Endothelial cell of umbilical vein (primary cell): ENCODE results near the gene PLCD3. TPM values are rescaled to one million over a fixed set of nuclear protein-coding genes. Genes with fewer than 3 reads are reported as not detected.

Experiments
- BruUV-seq: library from RNA; stranded (reverse); fragments of 400-500 nt; replicated peaks from 2 replicates; lab custom pipeline; 2021; lab: Mats Ljungman, UMichigan
- CTCF ChIA-PET: fragments of 300-600, 350-600 bp; sonication (Branson Sonifier 250); formaldehyde crosslinking; loops from one replicate; lab custom pipeline; 2021; ENCODE audit warnings: antibody characterized with exemption, inconsistent platforms; lab: Charles Lee
- POLR2A ChIA-PET: fragments of 300-600, 350-600 bp; sonication (Branson Sonifier 250); formaldehyde crosslinking; loops from one replicate; lab custom pipeline; 2021; ENCODE audit warnings: antibody characterized with exemption, inconsistent platforms; lab: Charles Lee
- DNase-seq: peaks from one replicate; pipeline ENCODE4 v3.0.0-alpha.2; 2011; ENCODE audit warnings: low read depth, low spot score
- FAIRE-seq: peaks from 2 replicates; lab custom pipeline; 2011; peaks lifted over from hg19 to GRCh38; lab: Jason Lieb, UNC
- H2AFZ ChIP-seq: 2 replicates; pipeline ENCODE4 v1.6.0; 2012; ENCODE audit warnings: low read depth, low read length, control low read depth, inconsistent platforms
- H3K27ac ChIP-seq: 2 replicates; pipeline ENCODE4 v1.5.1; 2011; ENCODE audit warnings: low read depth, mild to moderate bottlenecking, control low read depth, low read length, moderate library complexity; ENCODE audit not compliant: insufficient read depth
- H3K27me3 ChIP-seq, 2 experiments: 2 replicates each; pipeline versions ENCODE4 v1.6.0 to v1.6.1; 2011; ENCODE audit warnings: low read length in 2 of 2, mixed read lengths in 1 of 2; ENCODE audit not compliant: control insufficient read depth in 2 of 2, insufficient read depth in 2 of 2
- H3K36me3 ChIP-seq, 2 experiments: 2 replicates in 1 of 2; 3 replicates in 1 of 2; pipeline ENCODE4 v1.5.1; 2011; ENCODE audit warnings: low read length in 2 of 2, mild to moderate bottlenecking in 1 of 2, moderate library complexity in 1 of 2; ENCODE audit not compliant: control insufficient read depth in 2 of 2, insufficient read depth in 2 of 2; ENCODE audit errors: extremely low read depth in 1 of 2
- H3K4me1 ChIP-seq: 3 replicates; pipeline ENCODE4 v1.5.1; 2011; ENCODE audit warnings: mild to moderate bottlenecking, low read length; ENCODE audit not compliant: control insufficient read depth, insufficient read depth; ENCODE audit errors: extremely low read depth
- H3K4me2 ChIP-seq: 2 replicates; pipeline ENCODE4 v1.6.1; 2011; ENCODE audit warnings: low read length, control low read depth, mixed read lengths; ENCODE audit not compliant: insufficient read depth
- H3K4me3 ChIP-seq, 3 experiments: fragments of 200-600 bp in 1 of 3; sonication (generic), shearing (Covaris generic) in 1 of 3; replicated peaks in 1 of 3; 2 replicates each; pipeline ENCODE4 v1.5.1; 2011 to 2016; ENCODE audit warnings: control low read depth in 3 of 3, low read length in 3 of 3, mild to moderate bottlenecking in 2 of 3, inconsistent platforms in 1 of 3, low read depth in 1 of 3, moderate library complexity in 1 of 3; ENCODE audit not compliant: insufficient read depth in 1 of 3
- H3K79me2 ChIP-seq: 2 replicates; pipeline ENCODE4 v1.6.0; 2012; ENCODE audit warnings: low read length, inconsistent platforms; ENCODE audit not compliant: control insufficient read depth, insufficient read depth
- H3K9ac ChIP-seq: replicated peaks from 2 replicates; pipeline ENCODE3; 2011; ENCODE audit warnings: low read length, control low read depth; ENCODE audit not compliant: insufficient read depth; ENCODE audit errors: extremely low read depth
- H3K9me1 ChIP-seq: replicated peaks from 3 replicates; pipeline ENCODE4 v1.6.0; 2011; ENCODE audit warnings: mild to moderate bottlenecking, low read length; ENCODE audit not compliant: control insufficient read depth, insufficient read depth; ENCODE audit errors: extremely low read depth
- H3K9me3 ChIP-seq: replicated peaks from 2 replicates; pipeline ENCODE4 v1.5.1; 2012; ENCODE audit warnings: low read length, inconsistent platforms; ENCODE audit not compliant: control insufficient read depth, insufficient read depth
- H4K20me1 ChIP-seq: replicated peaks from 2 replicates; pipeline ENCODE3; 2011; ENCODE audit warnings: mild to moderate bottlenecking, low read length; ENCODE audit not compliant: control insufficient read depth, insufficient read depth; ENCODE audit errors: extremely low read depth
- CTCF ChIP-seq, 2 donors: IDR thresholded peaks; 1 replicate in 1 of 2; 2 replicates in 1 of 2; pipeline ENCODE4 v1.5.1; 2011; ENCODE audit warnings: low read length in 2 of 2, mild to moderate bottlenecking in 2 of 2, moderate library complexity in 2 of 2, control low read depth in 1 of 2, inconsistent platforms in 1 of 2, low read depth in 1 of 2; ENCODE audit not compliant: insufficient read depth in 1 of 2; ENCODE audit errors: extremely low read depth in 1 of 2
- EZH2 ChIP-seq: IDR thresholded peaks from 2 replicates; pipeline ENCODE4 v1.6.1; 2012; ENCODE audit warnings: borderline replicate concordance, low read depth, mild to moderate bottlenecking, moderate library complexity, low read length, inconsistent platforms; ENCODE audit not compliant: severe bottlenecking
- FOS ChIP-seq: IDR thresholded peaks from 2 replicates; pipeline ENCODE4 v1.6.1; 2011; ENCODE audit warnings: mild to moderate bottlenecking, low read length, moderate library complexity, borderline replicate concordance; ENCODE audit not compliant: insufficient read depth
- GATA2 ChIP-seq: IDR thresholded peaks from 2 replicates; pipeline ENCODE4 v1.7.0; 2011; ENCODE audit warnings: low read depth, mild to moderate bottlenecking, moderate library complexity, mixed read lengths, low read length; ENCODE audit not compliant: insufficient read length, insufficient read depth
- JUN ChIP-seq: IDR thresholded peaks from 2 replicates; pipeline ENCODE4 v1.6.1; 2011; ENCODE audit warnings: borderline replicate concordance, low read depth; ENCODE audit not compliant: insufficient read length, insufficient read depth
- MAX ChIP-seq: IDR thresholded peaks from 2 replicates; pipeline ENCODE4 v1.6.1; 2011; ENCODE audit not compliant: insufficient read depth, insufficient read length
- MYC ChIP-seq: IDR thresholded peaks from one replicate; pipeline ENCODE4 v1.6.1; 2011; ENCODE audit warnings: mild to moderate bottlenecking, low read depth, low read length
- POLR2A ChIP-seq: IDR thresholded peaks from 2 replicates; pipeline ENCODE4 v1.6.1; 2012; ENCODE audit warnings: low read depth, mild to moderate bottlenecking, control low read depth, low read length
- POLR2AphosphoS5 ChIP-seq: IDR thresholded peaks from 2 replicates; pipeline ENCODE4 v1.6.1; 2012; ENCODE audit warnings: low read depth, mild to moderate bottlenecking, control low read depth, low read length, moderate library complexity; ENCODE audit not compliant: insufficient read depth
- dilution Hi-C: fragments of 300-500 bp; cut with MboI; formaldehyde crosslinking; loops from one replicate; pipeline ENCODE4 v1.15.0; 2019; ENCODE audit warnings: low sequenced_read_pairs; ENCODE audit not compliant: extremely low pct_ligation_motif_present
- intact Hi-C: fragments of 100-400 bp; cut with micrococcal nuclease; formaldehyde crosslinking; loops from one replicate; pipeline ENCODE4 v1.10.0; 2022
- polyA plus RNA-seq, 4 experiments: library from polyadenylated mRNA; depleted of rRNA in 3 of 4; stranded (reverse) in 3 of 4; unstranded in 1 of 4; fragments of >200 nt; gene quantifications; 2 replicates each; pipeline versions ENCODE4 v1.2.1 to v1.2.3, GENCODE V29; 2011 to 2012; ENCODE audit warnings: missing spikeins in 1 of 4
- total RNA-seq: library from RNA; stranded (reverse); gene quantifications from 2 replicates; pipeline ENCODE4 v1.2.3, GENCODE V29; 2021

The PLCD3 gene
- total and polyA plus RNA-seq, 2 donors (not counting 3 experiments of a cell fraction or from before 2014, with no cell fraction given) = 30.4 to 43.1 TPM

- H3K9me1 ChIP-seq = no peaks in the 10 kb centered on the region
- no peak for FAIRE-seq
- no peaks in the 10 kb centered on the region for H3K4me1 ChIP-seq
- no peak overlapping the region for H3K27ac ChIP-seq
- TF ChIP-seq MYC = no peak
- TF ChIP-seq FOS = no peak
- TF ChIP-seq MAX = no peak
- no peak for TF ChIP-seq POLR2A
- no peak for TF ChIP-seq POLR2AphosphoS5
- no peak for TF ChIP-seq JUN
- no peak for TF ChIP-seq EZH2
- TF ChIP-seq GATA2 = no peak
- TF ChIP-seq CTCF (IDR thresholded peaks at IDR 0.05; ENCODE audit: extremely low read depth in 1 of 2, insufficient read depth in 1 of 2, low read depth in 1 of 2, low read length in 2 of 2) = no peak
- no peaks in the 10 kb centered on the region for H3K27me3 ChIP-seq
- no peak overlapping the region for H3K4me3 ChIP-seq
- intact Hi-C loops = no loop called here
- no peak overlapping the region for H2AFZ ChIP-seq
- no peaks in the 10 kb centered on the region for H4K20me1 ChIP-seq
- H3K9ac ChIP-seq = no peak overlapping the region
- H3K4me2 ChIP-seq = no peak overlapping the region
- peaks cover 0 to under 1% of the 10 kb centered on the region in 2 experiments for H3K36me3 ChIP-seq
- no peaks in the 10 kb centered on the region for H3K9me3 ChIP-seq
- no peaks in the 10 kb centered on the region for H3K79me2 ChIP-seq
- no peak for DNase-seq
- ChIA-PET CTCF (no interaction called here), POLR2A (no interaction called here)
- dilution Hi-C loops = no loop called here
- BruUV-seq = no TSS peak
These were observed 18.9 kb downstream of the PLCD3 start for GRCh38 chr17:45113424-45113754.
